Inferior parietal cortex (tissue), 1 donor: ENCODE measurements around the gene HOXA10.

ENCODE experiments used
- DNase-seq: peaks from one replicate; pipeline ENCODE4 v3.0.0-alpha.2; 2016; ENCODE audit errors: extremely low spot score

Gene HOXA10

DNA sequence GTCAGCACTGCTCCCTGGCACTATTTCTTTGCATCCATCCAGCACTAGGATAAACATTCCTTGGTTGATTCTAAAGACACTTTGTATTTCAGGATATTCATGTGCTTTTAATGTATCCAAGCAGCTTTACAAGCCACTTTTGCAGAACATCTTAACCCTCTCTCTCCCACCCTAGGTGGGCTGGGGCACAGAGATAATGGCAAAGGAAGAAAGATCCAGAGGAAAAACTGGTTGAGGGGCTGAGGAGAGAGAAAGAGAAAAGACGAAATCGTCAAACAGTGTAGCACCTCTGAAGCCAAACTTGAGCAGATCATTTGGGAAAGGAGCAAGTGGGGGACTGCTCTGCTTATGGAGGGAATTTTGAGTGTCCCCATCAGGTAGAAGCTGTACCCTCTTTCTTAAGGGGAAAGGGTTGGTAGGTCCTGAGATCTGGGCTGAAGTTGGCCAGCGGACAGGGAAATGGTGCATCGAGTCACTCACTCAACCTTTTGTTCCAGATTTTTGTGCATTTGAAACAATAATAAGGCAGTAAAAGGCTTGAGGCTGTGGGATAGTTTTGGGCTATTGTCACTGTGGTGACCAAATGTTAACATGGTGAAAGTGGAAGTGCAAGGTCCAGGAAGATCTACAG, 30.0 kb upstream of the HOXA10 start:
- DNase-seq, result no peak

DNA sequence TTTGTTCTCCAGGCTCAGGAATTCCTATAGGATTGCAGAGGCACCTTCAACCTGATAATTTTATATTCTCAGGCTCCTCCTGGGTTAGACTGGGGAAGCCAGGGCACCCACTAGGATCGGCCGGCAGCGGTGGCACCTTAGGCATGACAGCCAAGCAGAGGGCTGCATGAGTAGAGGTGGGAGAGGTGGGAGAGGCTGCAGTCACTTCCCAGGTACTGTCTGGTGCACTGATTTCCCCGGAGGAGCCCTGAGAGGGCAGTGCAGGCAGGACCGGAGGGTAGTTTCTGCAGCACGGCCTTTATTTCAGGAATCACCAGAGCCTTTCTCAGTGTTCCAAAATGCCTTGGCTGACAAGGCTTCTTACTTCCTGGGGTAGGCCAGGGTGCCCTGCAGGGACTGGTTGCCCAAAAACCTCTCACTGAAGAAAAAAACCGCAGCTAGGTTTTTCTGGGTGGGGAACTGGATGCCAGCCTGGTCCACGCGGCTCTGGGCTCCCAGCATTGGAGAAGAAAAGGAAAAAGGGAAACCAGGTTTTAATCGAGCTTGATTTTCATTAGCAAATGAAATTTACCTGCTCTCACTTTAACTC, 29.3 kb upstream of the HOXA10 start:
- DNase-seq, result no peak

DNA sequence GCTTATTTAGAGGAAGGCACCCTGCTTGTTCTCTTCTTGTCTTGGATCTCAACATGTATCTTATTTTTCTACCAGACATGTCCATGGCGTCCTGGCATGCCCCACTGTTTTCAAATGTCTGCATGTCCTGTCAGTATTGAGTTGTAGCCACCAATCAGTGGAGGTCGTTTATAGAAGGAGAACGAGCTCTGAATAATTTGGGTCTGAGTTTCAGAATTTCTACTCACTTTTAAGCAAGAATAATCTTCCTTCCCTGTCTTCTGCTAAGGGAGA, 28.7 kb upstream of the HOXA10 start:
- DNase-seq, result no peak

DNA sequence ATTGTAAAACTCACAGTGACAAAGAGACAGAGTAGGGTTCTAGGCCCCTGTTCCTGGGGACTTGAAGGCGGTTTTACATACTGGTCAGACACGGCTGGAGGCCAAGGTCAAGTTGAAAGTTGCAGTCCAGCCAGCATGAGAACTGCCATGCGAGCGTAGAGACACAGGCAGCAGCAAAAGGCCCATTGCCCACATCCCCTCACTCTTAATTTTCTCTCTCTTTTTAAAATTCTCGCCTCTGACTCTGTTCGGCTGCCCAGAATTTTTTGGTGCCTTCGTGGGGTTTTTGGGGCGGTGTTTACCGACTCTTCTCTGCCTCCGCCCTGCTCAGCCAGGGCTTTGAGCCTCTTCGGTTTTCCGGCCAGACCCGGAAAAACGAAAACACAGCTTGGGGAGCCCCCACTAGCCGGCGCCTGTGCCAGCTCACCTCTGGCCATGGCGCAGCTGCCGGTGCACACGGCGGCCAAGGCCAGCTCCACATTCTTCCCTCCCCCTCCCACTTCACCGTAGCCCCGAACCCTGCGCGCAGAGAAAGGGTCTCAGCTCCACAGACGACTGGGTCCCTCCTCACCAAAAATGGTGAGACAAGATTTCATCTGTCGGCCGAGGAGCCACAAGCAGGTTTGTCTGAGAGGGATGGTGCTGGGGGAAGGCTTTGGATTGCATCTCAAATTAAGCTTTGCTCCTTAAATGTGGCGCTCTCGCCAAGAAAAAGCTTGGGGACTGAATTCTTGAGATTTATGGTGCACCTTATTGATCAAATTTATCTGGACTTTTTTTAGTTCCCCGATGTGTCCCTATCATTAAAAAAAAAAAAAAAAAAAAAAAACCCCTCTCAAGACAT, 28.1 kb upstream of the HOXA10 start:
- no peak for DNase-seq

DNA sequence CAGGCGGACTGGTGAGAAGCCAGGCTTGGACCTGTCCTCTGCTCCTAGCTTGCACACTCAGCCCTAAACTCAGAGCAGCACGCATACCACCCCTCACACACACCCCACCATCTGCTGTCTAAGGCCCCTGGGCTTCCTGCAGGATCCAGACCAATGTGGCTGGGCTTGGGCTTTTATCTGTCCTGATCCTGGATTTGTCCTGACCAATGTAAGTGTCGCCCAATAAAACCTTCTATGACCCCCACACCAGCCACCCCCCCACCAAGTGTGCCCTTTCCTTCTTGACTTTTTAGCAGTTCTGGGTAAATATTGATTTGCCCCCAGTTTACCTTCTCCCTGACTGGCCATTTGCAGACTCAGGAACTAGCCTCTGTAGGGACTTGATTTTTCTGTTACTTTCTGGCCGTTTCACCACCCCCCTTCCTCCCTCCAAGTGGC, 27.5 kb upstream of the HOXA10 start:
- DNase-seq, result no peak

DNA sequence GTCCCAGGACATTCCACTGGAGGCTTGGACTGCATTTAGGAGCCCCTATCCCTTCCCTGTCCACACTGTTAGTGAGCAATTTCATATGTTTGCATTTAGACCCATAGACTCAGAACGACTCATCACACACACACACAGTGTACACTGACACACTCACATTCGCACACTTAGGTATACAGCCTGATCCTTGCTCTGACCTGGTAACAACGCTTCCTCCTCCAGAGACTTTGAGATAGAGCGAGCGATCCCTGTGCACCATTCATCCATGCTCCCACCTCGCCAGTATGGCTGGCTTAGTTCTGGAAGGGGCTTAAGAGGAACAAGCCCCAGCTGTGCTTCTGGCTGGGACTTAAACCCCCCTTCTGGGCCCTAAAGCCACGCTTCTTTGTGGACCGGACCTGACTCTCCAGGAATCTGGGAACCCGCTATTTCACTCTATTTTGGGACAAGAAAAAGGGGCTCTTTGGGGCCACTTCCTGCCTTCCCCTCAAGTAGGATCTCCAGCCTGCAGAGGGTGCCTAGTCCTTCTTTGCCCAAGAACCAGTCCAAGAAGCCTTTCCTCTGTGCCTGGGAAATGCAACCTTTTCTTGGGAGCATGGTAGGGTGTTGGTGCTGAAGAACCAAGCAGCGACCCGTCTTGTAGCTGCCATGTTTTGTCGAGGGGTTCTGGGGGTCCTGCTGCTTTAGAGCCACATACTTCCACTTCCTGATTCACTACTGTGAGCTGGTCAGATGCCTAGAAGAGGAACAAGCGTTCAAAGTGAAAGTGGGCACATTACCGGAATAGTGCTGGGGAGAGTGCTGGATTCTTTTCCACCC, 26.9 kb upstream of the HOXA10 start:
- no peak for DNase-seq

DNA sequence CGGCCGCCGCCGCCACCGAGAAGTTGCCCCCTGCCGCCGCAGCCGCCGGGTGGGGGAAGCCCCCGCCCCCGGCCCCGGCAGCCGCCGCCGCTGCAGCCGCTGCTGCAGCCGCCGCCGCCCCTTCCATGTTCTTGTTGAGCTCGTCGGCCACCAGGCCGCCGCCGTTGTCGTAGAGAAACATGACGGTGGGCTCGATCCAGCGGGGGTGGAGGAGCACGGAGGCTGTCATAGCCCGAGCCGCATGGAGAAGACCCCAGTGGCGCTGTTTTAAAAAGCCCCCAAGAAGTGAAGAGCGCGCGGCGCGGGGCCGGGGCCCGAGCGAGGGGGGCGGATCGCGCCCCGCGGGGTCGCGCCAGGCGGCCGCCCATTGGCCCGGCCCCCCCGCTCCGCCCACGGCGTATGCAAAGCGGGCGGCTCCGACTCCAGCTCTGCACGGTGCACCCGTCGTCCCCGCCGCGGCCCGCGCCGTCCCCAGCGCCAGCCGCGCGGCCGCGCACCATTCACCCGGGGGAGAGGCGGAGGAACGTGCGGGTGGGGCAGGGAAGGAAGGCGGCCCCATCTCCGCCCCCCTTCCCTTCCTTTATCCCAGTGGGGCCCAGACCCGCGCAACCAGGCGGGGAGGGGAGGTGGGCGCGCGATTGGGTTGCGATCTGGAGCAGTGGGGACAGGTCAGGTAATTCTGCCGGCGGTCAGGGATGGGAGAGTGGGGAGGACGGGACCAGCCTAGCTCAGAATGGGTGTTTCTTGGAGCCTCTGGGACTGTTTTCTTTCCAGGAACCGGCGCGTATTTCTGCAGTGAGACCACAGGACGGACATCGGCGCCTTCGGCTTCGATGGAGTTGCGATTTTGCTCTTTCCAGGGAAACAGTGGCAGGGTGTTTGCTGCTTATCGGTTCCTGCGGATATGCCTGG, 26.0 kb upstream of the HOXA10 start, which contains the start of gene HOXA13:
Gene HOXA13, minus strand, starts transcription at position 243 of the 912 bp plus-strand sequence. Its CDS starts 14 bp downstream, at position 229.
- no peak for DNase-seq

DNA sequence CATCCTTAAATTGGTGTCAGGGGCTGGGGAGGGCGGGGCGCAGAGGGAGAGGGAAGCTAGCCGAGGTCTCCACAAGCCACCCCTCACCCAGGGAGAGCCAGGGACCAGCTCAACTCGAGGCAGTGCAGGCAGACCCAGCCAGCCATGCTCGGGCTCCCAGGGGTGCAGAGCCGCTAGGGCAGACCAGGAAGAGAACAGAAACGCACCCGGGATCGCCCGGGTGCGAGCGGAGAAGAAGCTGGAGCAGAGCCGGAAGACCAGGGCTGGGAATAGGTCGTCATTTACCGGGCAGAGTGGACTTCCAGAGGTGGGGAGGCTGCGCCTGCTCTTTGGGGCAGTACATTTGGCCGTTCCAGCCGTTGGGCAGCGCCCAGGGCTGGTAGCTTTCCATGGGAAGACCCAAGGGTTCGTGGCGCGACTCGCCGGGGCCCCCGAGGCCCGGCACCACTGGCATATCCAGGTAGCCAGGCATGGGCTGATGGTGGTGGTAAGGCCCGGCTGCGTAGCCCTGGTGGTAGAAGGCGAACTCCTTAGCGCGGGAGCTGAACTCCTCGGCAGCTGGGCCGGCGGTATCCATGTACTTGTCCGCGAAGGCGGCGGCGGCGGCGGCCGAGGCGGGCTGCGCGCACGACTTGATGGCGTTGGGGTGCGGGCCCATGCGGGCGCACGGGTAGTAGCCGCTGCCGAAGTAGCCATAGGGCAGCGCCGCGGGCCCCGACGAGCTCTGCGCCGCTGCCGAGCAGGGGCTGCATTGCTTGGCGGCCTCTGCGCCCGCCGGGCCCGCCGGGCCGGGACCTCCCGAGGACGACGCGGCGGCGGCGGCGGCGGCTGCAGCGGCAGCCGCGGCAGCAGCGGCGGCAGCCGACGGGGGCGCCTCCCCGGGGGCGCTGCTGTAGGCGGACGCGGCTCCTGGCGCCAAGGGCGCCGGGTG, 25.0 kb upstream of the HOXA10 start:
- no peak for DNase-seq

DNA sequence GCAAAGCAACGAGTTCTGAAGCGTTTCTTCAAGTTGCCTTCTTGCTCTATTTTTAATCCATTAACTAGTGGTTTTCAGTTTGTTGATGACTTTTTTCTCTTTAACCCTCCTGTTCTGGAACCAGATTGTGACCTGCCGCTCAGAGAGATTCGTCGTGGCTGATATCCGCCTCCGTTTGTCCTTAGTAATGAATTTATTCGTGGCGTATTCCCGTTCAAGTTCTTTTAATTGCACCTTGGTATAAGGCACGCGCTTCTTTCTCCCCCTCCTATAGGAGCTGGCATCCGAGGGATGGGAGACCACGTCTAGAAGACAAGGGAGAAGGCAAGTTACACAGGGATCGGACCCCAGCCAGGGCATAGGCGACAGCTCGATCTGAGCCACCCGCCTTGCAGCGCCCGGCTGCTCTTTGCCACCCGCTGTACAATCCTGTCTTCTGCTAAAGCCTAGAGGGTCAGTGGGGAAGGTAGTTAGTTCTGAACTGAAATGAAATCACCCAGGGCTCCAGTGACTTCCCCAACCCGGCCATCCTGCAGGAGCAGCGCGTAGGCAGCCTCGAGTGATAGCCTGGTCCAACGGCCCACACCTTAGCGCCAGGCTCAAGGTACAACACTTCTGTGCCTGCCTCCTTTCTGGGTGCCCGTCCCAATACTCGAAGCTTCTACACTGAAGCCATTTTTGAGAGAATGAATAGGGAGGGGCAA, 24.2 kb upstream of the HOXA10 start:
- DNase-seq, result no peak

DNA sequence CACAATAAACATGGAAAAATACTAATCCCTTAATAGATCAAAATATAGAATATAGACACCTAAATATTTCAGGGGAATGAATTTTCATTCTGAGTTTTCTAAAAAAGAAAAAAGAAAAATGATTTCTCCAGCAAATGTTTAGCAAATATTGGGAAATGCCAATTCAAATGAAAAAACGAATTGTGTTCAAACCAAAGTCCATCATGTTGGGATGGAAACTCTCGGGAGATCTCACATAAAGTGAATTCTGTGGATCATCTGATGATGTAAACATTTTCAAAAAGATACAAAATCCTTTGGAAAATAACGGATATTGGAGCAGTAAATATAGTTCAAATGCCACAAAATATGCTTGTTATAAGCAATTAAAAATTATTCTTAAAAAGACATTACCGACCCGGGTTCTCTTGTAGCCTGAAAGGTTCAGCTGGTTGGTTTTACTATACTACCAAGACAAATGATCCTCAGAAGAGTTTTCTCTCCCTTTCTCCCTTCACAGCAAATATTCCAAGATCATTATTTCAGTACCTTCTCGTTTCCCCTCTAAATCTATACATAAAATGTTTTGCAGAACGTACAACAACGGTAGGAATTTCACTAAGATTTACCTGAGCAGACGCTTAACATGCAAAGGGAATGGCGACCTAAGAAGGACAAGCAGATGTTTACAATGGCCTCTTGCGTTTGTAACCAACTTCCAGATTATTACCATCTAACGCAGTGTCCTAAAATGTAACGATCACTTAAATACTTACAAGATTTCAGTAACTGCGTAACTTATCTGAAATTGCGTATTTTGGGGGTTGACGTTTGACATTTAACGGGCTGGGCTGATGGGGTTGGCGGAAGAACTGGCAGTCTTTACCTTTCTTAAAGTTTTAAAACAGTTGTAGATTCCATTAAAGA, 23.3 kb upstream of the HOXA10 start:
- no peak for DNase-seq

DNA sequence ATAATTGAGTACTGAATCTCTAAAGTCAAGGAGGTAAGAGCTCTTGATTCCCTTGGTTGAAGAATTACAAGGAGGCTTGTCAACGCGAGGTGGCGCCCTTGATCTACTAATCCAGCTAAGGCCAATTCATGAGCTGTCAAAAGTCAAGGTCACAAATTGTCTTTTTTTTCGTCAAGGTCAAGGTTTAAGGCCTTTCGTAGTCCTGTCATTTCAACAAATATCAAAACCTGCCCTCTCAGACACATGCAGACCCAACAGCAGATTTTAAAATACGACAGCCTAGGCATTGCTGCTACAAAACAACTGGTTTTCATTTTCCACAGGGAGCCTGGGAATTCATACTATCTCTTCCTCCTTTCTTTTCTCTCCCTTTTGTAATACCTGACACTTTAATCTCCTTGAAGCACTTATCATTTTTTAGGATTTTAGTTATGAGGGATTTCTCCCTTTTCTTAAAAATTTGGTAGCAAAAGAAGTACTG, 22.2 kb upstream of the HOXA10 start:
- DNase-seq, result peak; percentile 86

DNA sequence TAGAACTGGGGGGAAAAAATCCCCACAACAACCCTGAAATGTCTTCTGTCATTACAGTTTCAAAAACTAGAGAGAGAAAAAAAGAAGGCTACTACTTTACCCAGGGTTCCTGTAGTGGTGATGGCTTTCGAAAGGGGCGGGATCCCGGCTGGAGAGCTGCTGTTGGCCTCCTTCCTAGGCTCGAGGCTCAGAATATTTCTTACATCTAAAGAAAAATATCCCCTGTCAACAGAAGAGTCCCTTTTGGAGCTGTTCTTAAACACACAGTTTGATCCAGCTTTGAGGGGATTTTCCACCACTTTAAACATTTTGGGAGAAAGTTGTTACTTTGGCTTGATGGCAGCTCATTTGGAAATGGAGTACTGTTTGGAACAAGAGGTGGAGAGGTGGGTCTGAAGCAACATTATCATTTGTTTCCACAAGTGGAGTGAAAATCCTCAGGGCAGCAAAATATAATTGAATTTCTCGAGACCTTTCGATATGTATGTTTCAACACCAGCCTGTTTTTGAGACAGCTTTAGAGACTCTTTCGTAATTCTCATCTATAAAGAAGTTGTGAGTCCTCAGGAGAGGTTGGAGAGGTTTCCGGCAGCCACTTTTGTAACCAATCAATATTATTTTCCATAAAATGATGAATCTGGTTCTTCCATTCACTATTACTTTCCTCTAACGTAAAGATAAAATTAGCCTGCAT, 20.7 kb upstream of the HOXA10 start:
- DNase-seq, result no peak

DNA sequence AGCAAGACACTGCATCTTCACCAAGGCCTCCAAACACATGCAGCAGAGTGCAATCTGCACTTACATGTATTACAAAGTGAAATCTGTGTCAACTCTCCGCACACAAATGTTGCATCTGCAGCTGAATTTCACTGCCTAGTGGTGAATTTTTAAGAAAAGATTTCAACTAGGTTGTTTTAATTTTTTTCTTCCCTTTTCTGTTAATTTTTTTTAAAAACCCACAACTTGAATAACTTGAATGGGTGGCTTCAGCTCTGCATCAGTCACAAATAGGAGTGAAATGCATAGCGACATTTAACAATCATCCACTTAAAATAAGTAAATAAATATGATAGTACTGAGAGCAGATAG, 19.9 kb upstream of the HOXA10 start:
- no peak for DNase-seq

DNA sequence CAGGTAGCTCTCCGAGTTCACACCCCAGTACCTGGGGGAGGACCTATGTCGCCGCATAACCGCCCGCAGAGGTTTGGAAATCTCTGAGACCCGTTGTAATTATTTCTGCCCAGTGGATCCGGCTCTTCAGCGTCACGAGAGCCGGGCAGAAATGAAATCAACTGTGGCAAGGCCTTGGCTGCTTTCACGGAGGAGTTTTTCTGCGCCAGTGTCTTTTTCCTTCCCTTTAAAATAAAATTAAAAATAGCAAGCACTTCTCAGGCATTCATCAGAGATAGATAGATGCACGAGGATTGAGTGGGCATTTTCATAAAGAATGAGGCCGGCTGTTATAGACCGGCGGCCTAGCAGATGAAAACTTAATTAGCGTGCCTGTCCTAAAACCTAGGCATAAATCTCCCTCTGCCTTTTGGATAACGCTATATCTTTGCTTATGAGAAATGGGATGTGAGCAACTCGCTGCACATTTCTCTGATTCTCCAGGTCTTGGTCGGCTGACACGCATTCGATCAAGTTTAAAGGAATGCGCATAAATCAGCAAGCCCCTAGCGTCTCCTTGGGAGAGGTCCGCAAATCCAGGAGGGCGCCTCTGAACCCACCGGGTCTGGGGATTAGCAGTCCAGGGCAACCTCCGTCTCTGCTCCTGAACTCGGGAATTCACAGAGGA, 19.3 kb upstream of the HOXA10 start:
- DNase-seq, result no peak

DNA sequence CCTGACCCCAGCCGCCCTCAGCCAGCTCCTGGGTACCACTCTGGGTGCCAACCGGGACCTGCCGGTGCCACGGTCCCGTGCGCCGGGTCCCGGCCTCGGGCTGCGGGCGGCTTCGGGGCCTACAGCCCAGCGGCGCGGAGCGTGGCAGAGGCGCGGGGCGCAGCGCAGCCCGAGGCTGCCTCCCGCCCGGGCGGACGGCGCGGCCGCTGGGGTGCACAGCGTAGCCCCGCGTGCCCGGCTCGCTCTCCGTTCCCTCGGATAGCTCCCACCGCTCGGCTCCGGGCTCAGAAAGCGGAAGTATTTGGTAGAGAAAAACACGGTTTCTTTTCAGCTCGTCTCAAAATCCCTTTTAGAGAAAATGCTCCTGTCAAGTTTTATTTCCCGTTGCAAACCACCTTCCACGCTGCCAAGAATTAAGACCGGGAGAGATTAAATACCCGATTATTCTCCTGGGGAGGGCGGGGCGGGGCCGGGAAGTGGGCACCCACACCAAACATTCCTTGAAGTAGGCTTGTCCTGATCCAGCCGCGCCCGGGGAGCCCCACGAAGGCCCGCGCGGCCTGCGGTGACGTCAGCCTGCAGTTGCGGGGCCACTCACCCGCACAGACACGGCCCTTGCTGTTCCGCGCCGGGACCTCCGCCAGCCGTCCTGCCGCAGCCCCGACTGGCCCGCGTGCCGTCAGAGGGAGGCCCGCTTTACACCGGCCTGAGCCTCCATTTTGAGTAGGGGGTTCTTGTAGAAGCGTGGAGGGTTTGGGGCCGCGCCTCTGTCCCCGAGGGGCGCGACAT, 18.6 kb upstream of the HOXA10 start:
- DNase-seq, result no peak

DNA sequence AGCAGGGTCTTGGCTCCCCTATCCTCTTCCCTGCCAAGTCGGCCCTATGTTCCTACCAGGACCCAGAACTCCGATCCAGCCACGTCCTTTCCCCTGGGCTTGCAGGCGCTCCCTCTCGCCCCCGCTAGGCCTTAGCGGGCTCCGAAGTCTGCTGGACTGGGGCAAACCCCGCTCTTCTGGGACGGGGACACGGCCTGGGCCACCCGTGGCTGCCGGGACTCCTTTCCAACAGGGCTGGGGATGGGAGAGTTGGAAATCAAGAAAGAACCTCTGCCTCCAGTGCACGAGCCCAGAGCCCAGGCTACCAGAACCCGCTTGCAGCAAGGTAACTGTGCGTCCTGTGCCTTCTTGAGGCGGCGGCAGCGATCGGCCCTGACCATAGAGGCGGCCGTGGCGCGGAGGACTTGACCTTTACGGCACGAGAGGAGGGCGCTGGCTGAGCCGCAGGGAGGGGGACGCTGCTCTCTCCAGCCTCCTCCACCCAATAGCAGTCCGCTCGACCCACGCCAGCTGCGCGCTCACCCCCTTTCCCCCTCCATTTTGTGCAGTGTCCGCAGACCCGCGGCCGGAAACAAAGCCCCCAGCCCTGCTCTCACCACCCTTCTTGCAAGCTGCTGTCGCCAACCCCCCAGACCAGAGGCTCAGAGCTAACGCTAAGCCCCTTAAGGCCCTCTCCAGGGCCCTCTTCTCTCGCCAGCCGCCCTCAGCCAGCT, 17.9 kb upstream of the HOXA10 start:
- DNase-seq, result no peak
